ENCODE results near the gene ZNF408.

Gene ZNF408

GRCh38 chr11:46733234-46733633 is 32.4 kb downstream of the ZNF408 start:
- H3K27ac ChIP-seq (ENCODE audit: poor library complexity, severe bottlenecking): no peak overlapping the region
- no peaks in the 10 kb centered on the region for H3K36me3 ChIP-seq (ENCODE audit: low read depth)
- H3K4me1 ChIP-seq (ENCODE audit: insufficient read depth, poor library complexity, severe bottlenecking): no peaks in the 10 kb centered on the region
- TF ChIP-seq, protein P1, sequence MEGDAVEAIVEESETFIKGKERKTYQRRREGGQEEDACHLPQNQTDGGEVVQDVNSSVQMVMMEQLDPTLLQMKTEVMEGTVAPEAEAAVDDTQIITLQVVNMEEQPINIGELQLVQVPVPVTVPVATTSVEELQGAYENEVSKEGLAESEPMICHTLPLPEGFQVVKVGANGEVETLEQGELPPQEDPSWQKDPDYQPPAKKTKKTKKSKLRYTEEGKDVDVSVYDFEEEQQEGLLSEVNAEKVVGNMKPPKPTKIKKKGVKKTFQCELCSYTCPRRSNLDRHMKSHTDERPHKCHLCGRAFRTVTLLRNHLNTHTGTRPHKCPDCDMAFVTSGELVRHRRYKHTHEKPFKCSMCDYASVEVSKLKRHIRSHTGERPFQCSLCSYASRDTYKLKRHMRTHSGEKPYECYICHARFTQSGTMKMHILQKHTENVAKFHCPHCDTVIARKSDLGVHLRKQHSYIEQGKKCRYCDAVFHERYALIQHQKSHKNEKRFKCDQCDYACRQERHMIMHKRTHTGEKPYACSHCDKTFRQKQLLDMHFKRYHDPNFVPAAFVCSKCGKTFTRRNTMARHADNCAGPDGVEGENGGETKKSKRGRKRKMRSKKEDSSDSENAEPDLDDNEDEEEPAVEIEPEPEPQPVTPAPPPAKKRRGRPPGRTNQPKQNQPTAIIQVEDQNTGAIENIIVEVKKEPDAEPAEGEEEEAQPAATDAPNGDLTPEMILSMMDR (IDR thresholded peaks at IDR 0.05; ENCODE audit: poor library complexity, severe bottlenecking): no peak
- H3K4me3 ChIP-seq (ENCODE audit: severe bottlenecking): no peak overlapping the region
- H3K27me3 ChIP-seq (ENCODE audit: insufficient read depth, poor library complexity, severe bottlenecking): no peaks in the 10 kb centered on the region
- ATAC-seq (ENCODE audit: low read depth) (no peak), DNase-seq (ENCODE audit: low spot score) (no peak)
- H3K9me3 ChIP-seq (ENCODE audit: severe bottlenecking): no peaks in the 10 kb centered on the region

GRCh38 chr11:46736146-46736545 is 35.3 kb downstream of the ZNF408 start:
- DNase-seq (ENCODE audit: low spot score) (no peak), ATAC-seq (ENCODE audit: low read depth) (no peak)
- H3K9me3 ChIP-seq (ENCODE audit: severe bottlenecking): no peaks in the 10 kb centered on the region
- peaks cover 6% of the 10 kb centered on the region for H3K36me3 ChIP-seq (ENCODE audit: low read depth)
- H3K27ac ChIP-seq (ENCODE audit: poor library complexity, severe bottlenecking): no peak overlapping the region
- no peaks in the 10 kb centered on the region for H3K27me3 ChIP-seq (ENCODE audit: insufficient read depth, poor library complexity, severe bottlenecking)
- H3K4me3 ChIP-seq (ENCODE audit: severe bottlenecking): no peak overlapping the region
- no peaks in the 10 kb centered on the region for H3K4me1 ChIP-seq (ENCODE audit: insufficient read depth, poor library complexity, severe bottlenecking)
- TF ChIP-seq, protein P1 (IDR thresholded peaks at IDR 0.05; ENCODE audit: poor library complexity, severe bottlenecking): no peak

DNA sequence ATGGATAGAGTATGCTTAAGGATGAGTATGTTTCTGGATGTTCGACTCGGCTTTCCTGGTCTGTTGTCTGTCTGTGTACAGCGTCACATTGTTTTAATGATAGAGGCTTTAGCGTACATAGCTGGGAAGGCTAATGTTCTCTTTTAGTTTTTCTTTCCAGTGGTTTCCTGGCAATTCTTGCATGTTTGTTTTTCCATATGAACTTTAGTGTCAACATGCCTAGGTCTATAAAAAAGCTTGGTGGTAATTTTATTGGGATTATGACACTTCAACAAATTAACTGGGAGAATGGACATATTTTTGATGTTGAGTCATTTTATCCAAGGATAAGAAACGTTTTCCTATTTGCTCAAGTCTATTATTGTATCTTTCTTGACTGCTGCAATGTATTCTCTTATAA is 35.8 kb downstream of the ZNF408 start:
- Histone ChIP-seq H3K36me3 (ENCODE audit: low read depth) (peaks cover 11% of the 10 kb centered on the region), H3K27ac (ENCODE audit: poor library complexity, severe bottlenecking) (no peak overlapping the region), H3K9me3 (ENCODE audit: severe bottlenecking) (no peaks in the 10 kb centered on the region), H3K4me1 (ENCODE audit: insufficient read depth, poor library complexity, severe bottlenecking) (no peaks in the 10 kb centered on the region), H3K27me3 (ENCODE audit: insufficient read depth, poor library complexity, severe bottlenecking) (no peaks in the 10 kb centered on the region), H3K4me3 (ENCODE audit: severe bottlenecking) (no peak overlapping the region)
- no peak for ATAC-seq (ENCODE audit: low read depth)
- TF ChIP-seq, protein P1 (IDR thresholded peaks at IDR 0.05; ENCODE audit: poor library complexity, severe bottlenecking): no peak
- no peak for DNase-seq (ENCODE audit: low spot score)

DNA sequence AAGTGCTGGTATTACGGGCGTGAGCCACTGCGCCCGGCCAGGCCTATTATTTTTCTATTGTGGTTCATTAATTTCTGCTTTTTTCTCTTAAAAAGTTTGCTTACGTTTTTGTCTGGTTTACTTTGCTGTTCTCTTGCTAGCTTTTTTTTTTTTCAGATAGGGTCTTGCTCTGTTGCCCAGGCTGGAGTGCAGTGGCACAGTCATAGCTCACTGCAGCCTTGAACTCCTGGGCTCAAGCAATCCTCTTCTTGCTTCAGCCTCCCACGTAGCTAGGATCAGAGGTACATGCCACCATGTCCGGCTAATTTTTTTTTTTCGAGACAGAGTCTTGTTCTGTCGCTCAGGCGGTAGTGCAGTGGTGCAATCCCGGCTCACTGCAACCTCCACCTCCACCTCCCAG is 36.9 kb downstream of the ZNF408 start:
- Histone ChIP-seq H3K36me3 (ENCODE audit: low read depth) (peaks cover 19% of the 10 kb centered on the region), H3K9me3 (ENCODE audit: severe bottlenecking) (no peaks in the 10 kb centered on the region)

GRCh38 chr11:46738887-46739286 is 38.1 kb downstream of the ZNF408 start:
- Histone ChIP-seq H3K4me1 (ENCODE audit: insufficient read depth, poor library complexity, severe bottlenecking) (no peaks in the 10 kb centered on the region), H3K9me3 (ENCODE audit: severe bottlenecking) (no peaks in the 10 kb centered on the region), H3K27me3 (ENCODE audit: insufficient read depth, poor library complexity, severe bottlenecking) (no peaks in the 10 kb centered on the region), H3K36me3 (ENCODE audit: low read depth) (peaks cover 31% of the 10 kb centered on the region), H3K4me3 (ENCODE audit: severe bottlenecking) (no peak overlapping the region), H3K27ac (ENCODE audit: poor library complexity, severe bottlenecking) (no peak overlapping the region)
- ATAC-seq (ENCODE audit: low read depth): no peak
- TF ChIP-seq, protein P1 (IDR thresholded peaks at IDR 0.05; ENCODE audit: poor library complexity, severe bottlenecking): no peak
- DNase-seq (ENCODE audit: low spot score): no peak

More for the DNA sequence above, 36.9 kb downstream of the ZNF408 start:
- no peak for DNase-seq (ENCODE audit: low spot score)
- TF ChIP-seq, protein P1 (IDR thresholded peaks at IDR 0.05; ENCODE audit: poor library complexity, severe bottlenecking): no peak
- no peaks in the 10 kb centered on the region for H3K27me3 ChIP-seq (ENCODE audit: insufficient read depth, poor library complexity, severe bottlenecking)
- H3K4me1 ChIP-seq (ENCODE audit: insufficient read depth, poor library complexity, severe bottlenecking): no peaks in the 10 kb centered on the region
- no peak overlapping the region for H3K4me3 ChIP-seq (ENCODE audit: severe bottlenecking)
- no peak for ATAC-seq (ENCODE audit: low read depth)
- H3K27ac ChIP-seq (ENCODE audit: poor library complexity, severe bottlenecking): no peak overlapping the region

Data from RWPE2 (cell line).